Raji (cell line): ENCODE data around the gene IL24.

Source experiments
- POLR2A ChIP-seq: IDR thresholded peaks from 2 replicates; pipeline ENCODE4 v1.6.1; 2011; ENCODE audit warnings: low read depth, low read length, control low read depth; ENCODE audit not compliant: insufficient read depth

The IL24 gene, protein sequence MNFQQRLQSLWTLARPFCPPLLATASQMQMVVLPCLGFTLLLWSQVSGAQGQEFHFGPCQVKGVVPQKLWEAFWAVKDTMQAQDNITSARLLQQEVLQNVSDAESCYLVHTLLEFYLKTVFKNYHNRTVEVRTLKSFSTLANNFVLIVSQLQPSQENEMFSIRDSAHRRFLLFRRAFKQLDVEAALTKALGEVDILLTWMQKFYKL

DNA sequence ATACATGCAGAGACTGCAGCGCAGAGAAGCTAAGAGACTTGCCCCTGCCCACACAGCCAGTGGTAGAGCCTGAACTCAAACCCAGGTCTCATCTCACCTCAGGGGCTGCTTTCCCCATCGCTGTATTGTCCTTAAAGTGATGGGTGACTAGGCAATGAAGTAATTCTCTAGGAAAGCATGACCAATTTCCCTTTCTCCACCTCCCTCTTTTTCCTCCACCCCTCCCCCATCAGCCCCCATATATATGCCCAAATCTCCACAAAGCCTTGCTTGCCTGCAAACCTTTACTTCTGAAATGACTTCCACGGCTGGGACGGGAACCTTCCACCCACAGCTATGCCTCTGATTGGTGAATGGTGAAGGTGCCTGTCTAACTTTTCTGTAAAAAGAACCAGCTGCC is at the start of gene IL24:
Gene IL24, plus strand, starts transcription at position 269 of the 400 bp plus-strand sequence. CDS start 390 bp downstream, outside the sequence.
- no peak for TF ChIP-seq POLR2A

DNA sequence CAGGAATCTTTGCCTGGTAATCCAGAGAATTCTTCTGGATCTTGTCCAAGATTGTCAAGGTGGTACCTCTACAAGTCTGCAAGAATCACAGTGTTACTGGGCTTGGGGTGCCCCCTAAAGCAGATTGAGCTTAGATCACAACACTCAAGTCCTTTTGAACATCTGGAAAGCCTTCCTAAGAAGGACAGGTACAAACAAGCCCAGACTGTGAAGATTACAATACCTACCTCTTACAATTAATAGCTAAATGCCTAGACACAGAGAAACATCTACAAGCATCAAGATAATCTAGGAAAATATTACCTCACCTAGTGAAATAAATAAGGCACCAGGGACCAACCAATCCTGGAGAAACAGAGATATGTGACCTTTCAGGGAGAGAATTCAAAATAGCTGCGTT is 49.3 kb upstream of the IL24 start:
- TF ChIP-seq POLR2A: no peak

DNA sequence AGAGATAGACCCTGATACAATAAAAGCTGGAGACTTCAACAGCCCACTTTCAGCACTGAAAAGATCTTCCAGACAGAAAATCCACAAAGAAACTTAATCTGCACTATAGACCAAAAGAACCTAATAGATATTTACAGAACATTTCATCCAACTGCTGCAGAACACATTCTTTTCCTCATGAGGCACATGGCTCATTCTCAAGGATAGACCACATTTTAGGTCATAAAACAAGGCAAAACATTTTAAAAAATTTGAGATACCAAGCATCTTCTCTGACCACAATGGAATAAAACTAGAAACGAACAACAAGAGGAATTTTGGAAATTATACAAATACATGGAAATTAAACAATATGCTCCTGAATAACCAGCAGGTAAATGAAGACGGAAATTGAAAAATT is 46.8 kb upstream of the IL24 start:
- TF ChIP-seq POLR2A: no peak

DNA sequence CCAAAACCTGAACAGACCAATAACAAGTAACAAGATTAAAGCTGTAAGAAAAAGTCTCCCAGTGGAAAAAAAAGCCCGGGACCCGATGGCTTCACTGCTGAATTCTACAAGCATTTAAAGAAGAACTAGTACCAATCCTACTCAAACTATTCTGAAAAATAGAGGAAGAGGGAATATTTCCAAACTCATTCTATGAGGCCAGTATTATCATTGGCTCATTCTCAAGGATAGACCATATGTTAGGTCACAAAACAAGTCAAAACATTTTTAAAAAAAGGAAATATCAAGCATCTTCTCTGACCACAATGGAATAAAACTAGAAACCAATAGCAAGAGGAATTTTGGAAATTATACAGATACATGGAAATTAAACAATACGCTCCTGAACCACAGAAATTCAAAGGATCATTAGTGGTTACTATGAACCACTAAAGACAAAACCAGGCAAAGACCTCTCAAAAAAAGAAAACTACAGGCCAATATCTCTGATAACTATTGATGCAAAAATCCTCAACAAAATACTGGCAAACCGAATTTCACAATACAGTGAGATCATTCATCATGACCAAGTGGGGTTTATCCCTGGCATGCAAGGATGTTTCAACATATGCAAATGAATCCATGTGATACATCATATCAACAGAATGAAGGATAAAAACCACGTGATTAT is 45.8 kb upstream of the IL24 start:
- TF ChIP-seq POLR2A: no peak

DNA sequence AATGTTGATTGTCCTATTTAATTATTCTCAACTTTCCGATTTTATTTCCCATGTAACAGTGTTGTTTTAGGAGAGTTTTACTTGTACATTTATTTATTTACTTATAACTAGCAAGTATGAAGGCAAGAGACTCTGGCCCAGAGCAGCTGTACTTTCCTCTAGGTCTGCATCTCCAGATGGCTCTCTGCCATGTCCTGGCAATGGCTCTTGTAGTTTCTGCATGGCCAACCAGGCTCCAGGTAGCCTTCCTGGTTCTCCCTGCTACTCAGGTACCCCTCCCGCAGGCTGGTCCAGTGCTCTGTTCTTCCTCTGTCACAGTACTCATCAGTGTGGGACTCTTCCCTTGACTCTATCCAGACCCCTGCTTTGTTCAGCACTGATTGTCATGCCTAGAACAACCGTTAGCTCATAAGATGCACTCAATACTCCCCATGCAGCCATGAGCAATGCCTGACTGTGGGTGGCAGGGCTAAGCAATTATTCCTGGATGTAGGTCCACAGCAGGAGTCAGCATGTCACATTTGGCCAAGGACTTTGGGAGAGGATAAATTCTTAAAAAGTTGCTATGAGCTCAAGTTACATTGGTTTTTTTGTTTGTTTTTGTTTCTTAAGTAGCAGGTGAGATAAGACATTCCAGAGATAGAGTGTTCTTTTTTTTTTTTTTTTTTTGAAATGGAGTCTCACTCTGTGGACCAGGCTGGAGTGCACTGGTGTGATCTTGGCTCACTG is 42.7 kb upstream of the IL24 start:
- no peak for TF ChIP-seq POLR2A

DNA sequence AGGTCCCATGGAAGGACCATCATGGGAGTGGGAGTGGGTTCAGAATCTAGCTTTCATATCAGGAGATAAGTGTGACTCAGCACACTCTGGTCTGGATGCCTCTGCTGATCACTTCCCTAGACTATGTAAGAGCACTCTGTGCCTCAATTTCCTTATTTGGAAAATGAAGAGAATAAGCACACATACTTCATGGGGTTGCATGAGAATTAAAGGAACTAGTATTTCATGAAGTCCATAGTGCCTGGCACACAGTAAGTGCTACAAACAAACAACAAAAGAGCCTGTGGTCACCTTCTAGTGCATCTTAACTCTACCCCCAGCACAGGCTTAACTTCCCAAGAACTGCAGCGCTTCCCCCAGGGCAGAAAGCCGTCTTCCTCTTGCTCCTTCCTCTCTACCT is 41.4 kb upstream of the IL24 start:
- TF ChIP-seq POLR2A: no peak

DNA sequence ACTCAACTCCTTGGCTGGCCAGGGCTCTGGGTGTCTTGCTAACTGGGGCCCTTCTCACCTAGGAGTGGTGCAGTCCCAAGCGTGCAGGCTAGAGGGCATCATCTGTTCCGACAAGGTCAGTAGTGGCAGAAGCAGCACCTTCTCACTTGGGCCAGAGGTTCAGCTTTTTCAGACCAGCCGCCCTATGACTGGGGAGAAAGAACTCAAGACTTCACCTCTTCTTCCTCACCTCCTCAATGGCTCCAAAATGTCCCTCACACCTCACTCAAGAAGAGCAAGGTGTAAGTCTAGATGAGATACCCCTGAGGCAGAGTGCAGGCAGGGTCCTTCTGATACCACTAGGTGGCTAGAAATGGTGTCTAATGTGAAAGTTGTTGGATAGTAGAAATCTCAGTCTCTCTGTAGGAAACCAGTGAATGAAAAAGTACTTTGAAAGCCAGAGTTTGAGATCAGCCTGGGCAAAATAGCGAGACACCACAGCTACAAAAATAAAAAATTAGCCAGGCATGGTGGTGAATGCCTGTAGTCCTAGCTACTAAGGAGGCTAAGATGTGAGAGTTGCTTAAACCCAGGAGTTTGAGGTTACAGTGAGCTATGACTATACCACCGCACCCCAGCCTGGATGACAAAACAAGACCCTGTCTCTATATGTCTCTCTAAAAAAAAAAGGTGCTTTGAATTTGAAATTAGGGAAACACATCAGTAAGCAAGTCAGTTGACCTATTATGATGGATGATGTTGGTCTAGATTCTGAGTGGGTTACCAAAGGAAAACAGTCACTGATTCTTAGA is 40.4 kb upstream of the IL24 start:
- TF ChIP-seq POLR2A: no peak

DNA sequence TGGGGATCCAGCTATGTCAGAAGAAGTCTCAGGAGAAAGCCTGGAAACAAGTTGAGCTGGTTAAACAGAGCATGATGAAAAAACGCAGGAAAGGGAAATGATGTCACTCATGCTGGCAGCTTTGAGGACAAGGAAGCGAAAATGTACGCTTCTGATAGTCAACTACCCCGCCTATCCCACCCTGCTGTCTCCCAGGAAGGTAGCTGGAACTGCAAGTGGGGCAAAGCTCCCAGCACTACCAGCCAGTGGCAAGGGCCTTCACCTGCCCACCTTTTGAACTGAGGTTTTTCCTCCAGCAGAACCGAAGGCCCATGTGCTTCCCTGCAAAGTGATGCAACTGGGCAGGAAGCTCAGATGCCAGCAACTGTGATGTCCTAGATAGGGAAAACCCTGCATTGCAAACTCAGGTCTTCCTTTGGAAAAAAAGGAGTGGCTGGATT is 38.1 kb upstream of the IL24 start:
- no peak for TF ChIP-seq POLR2A

DNA sequence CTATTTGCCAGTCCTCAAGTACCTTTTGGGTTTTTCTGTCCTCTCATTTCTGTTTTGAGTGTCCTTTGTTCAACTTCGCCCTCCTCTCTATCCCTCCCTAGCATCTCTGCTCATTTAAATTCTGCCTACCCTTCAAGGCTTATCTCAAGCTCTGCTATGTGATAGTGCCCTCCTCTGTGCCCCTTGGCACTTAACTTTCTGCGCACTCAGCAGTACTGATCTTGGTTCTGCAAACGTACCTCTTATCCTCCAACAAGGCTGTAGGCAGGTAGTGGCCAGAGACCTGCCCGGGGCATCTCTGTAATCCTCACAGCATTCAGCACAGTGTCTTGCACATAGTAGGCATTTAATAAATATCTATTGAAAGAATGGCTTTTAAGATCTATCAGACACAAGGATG is 37.1 kb upstream of the IL24 start:
- no peak for TF ChIP-seq POLR2A

DNA sequence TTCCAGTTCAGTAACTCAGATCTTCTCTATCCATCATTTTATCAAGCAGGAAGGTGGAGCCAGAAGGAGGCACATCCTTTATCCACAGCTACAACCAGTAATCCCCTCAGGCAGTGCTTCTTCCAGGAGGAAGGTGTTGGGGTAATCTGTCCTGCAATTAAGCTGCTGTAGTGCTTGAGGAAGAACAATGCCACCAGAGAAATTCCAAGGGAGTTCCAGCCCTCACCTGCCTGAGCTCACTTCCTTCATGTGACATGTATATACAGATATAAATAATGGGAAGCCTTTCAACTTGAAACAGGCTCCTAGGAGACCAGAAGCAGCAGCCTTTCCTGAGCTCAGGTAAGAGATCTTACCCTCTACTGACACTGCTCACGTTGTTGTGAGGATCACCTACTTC is 34.0 kb upstream of the IL24 start:
- no peak for TF ChIP-seq POLR2A

DNA sequence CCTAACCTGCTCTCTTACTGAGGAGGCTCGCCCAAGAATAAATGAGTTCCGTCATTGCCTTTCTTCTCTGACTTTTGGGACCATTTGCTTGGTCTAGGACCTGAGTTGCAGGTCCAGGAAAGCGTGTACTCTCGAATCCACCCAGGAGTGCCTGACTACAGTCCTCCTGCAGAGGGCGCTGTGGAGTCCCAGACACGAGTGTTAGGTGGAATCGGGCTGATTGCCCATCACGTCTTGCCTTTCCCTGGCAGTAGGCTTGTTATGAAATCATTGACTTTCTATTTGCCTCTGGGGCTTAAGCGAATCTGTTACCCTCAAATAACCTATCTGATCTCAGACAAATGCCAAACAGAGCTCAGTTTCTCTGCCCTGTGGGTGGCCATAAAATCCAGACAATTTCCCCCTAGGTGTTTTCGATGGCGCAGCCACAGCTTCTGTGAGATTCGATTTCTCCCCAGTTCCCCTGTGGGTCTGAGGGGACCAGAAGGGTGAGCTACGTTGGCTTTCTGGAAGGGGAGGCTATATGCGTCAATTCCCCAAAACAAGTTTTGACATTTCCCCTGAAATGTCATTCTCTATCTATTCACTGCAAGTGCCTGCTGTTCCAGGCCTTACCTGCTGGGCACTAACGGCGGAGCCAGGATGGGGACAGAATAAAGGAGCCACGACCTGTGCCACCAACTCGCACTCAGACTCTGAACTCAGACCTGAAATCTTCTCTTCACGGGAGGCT is 32.1 kb upstream of the IL24 start, which contains the start of gene IL20:
Gene IL20, plus strand, starts transcription at position 685 of the 733 bp plus-strand sequence. CDS start 230 bp downstream, outside the sequence.
- TF ChIP-seq POLR2A: no peak

DNA sequence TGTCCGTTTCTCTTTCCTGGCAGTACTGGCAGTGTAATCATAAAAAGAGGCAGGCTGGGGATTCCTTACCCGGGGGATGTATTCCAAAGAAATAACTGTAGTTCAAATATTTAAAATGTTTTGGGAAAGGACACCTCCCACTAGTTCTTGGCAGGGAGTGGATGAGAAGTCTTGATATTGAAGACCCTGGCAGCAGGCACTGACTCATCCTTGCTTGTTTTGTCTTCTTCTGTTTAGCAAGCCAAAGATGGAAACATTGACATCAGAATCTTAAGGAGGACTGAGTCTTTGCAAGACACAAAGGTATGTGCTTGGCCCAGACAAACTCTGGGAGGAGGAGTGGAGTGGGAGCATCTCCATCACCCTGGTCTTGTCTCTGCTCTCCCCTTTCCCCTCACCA is 31.2 kb upstream of the IL24 start:
- TF ChIP-seq POLR2A: no peak

DNA sequence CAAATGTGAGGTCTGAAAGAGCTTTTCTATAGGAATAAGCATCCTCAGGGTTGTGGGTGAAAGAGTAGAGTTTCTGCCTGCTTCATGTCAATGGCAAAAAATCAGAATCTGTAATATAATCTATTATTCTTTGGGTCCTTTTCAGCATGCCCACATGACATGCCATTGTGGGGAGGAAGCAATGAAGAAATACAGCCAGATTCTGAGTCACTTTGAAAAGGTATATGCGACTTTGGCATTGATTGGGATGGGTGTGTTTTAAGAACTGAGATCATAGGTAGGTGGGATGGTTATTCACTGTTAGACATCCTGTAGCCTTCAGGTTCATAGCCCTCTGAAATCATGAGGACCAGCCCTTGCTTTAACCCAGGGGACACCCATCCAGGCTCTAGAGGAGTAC is 30.0 kb upstream of the IL24 start:
- no peak for TF ChIP-seq POLR2A

DNA sequence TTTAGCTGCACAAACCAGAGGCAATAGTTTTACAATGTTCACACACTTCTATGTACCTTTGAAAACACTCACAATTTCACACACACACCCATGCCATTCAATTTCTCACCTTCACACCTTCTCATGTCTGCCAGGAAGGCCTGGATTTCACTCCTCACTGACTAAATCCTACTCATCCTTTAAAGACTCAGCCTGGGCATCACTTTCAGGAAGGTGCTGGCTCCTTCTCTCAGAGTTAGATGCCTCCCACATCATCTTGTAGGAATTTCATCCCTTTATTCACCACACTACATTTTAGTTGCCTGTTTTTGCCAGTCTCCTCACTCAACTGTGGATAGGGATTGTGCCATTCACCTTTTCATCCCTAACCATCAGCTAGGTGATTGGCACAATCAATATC is 29.5 kb upstream of the IL24 start:
- no peak for TF ChIP-seq POLR2A

DNA sequence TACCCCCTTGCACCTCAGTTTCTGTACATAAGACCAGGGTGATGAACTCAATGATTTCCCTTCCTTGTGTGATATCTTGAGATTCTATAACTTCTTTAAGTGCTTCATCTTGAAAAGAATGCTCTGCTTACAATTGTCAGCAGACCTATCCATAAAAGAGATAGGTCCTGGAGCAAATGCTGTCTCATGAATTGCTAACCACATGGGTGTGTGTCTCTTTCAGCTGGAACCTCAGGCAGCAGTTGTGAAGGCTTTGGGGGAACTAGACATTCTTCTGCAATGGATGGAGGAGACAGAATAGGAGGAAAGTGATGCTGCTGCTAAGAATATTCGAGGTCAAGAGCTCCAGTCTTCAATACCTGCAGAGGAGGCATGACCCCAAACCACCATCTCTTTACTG is 29.0 kb upstream of the IL24 start:
- TF ChIP-seq POLR2A: no peak
